SK-N-SH treated with all-trans-retinoic acid at 6 μM for 48 hours (cell line): ENCODE measurements around the gene EMX2.

Experiments used
- ATAC-seq: fragments of 200-7000 bp; cut with Tn5 transposase; 3 replicates; pipeline ENCODE4 v1.9.1; 2020; ENCODE audit warnings: mild to moderate bottlenecking, moderate library complexity
- ARNTL ChIP-seq: fragments of 450-650 bp; formaldehyde crosslinking; IDR thresholded peaks from 2 replicates; pipeline ENCODE4 v1.5.0; 2020; ENCODE audit warnings: low read depth, mild to moderate bottlenecking, moderate library complexity, borderline replicate concordance
- BACH2 ChIP-seq: fragments of 250-450 bp; sonication (Bioruptor Pico); IDR thresholded peaks from 2 replicates; pipeline ENCODE4 v1.9.0; 2021; ENCODE audit warnings: mild to moderate bottlenecking, borderline replicate concordance
- CREB5 ChIP-seq: fragments of 250-450 bp; sonication (Bioruptor Pico); IDR thresholded peaks from 2 replicates; pipeline ENCODE4 v1.5.1; 2020; ENCODE audit warnings: low read depth, mild to moderate bottlenecking, moderate library complexity
- CSDC2 ChIP-seq: fragments of 250-450 bp; sonication (Bioruptor Pico); IDR thresholded peaks from 2 replicates; pipeline ENCODE4 v1.5.0; 2020; ENCODE audit warnings: mild to moderate bottlenecking, moderate library complexity
- CSRNP3 ChIP-seq: fragments of 250-450 bp; sonication (Bioruptor Pico); IDR thresholded peaks from 2 replicates; pipeline ENCODE4 v1.5.1; 2021; ENCODE audit warnings: mild to moderate bottlenecking, moderate library complexity
- ESRRG ChIP-seq: fragments of 250-450 bp; sonication (Bioruptor Pico); IDR thresholded peaks from 2 replicates; pipeline ENCODE4 v1.6.1; 2021; ENCODE audit warnings: mild to moderate bottlenecking
- GLIS3 ChIP-seq: fragments of 250-450 bp; sonication (Bioruptor Pico); IDR thresholded peaks from 2 replicates; pipeline ENCODE4 v1.5.0; 2020; ENCODE audit warnings: mild to moderate bottlenecking, moderate library complexity
- ISL1 ChIP-seq: fragments of 250-450 bp; sonication (Bioruptor Pico); IDR thresholded peaks from 2 replicates; pipeline ENCODE4 v2.1.2; 2022; ENCODE audit warnings: mild to moderate bottlenecking, moderate library complexity
- OSR1 ChIP-seq: fragments of 250-450 bp; sonication (Bioruptor Pico); IDR thresholded peaks from 2 replicates; pipeline ENCODE4 v1.8.0; 2022; ENCODE audit warnings: moderate library complexity, mild to moderate bottlenecking, inconsistent platforms
- PATZ1 ChIP-seq: fragments of 250-450 bp; sonication (Bioruptor Pico); IDR thresholded peaks from 2 replicates; pipeline ENCODE4 v1.8.0; 2020; ENCODE audit warnings: mild to moderate bottlenecking, moderate library complexity, borderline replicate concordance
- POU6F1 ChIP-seq: fragments of 250-450 bp; sonication (Bioruptor Pico); IDR thresholded peaks from 2 replicates; pipeline ENCODE4 v1.8.0; 2021; ENCODE audit warnings: low read depth, mild to moderate bottlenecking, moderate library complexity, borderline replicate concordance
- PPARA ChIP-seq: fragments of 250-450 bp; sonication (Bioruptor Pico); IDR thresholded peaks from 2 replicates; pipeline ENCODE4 v1.5.0; 2020; ENCODE audit warnings: mild to moderate bottlenecking, borderline replicate concordance
- RARB ChIP-seq: fragments of 250-450 bp; sonication (Bioruptor Pico); IDR thresholded peaks from 2 replicates; pipeline ENCODE4 v1.8.0; 2021; ENCODE audit warnings: mild to moderate bottlenecking, moderate library complexity
- SNAI2 ChIP-seq: fragments of 250-450 bp; sonication (Bioruptor Pico); IDR thresholded peaks from 2 replicates; pipeline ENCODE4 v1.5.0; 2020; ENCODE audit warnings: mild to moderate bottlenecking, moderate library complexity
- TCF4 ChIP-seq: fragments of 250-450 bp; sonication (Bioruptor Pico); IDR thresholded peaks from 2 replicates; pipeline ENCODE4 v1.8.0; 2021; ENCODE audit warnings: mild to moderate bottlenecking, moderate library complexity, borderline replicate concordance
- TOX ChIP-seq: fragments of 250-450 bp; sonication (Bioruptor Pico); IDR thresholded peaks from 2 replicates; pipeline ENCODE4 v1.8.0; 2021; ENCODE audit warnings: mild to moderate bottlenecking, moderate library complexity, borderline replicate concordance
- TSHZ2 ChIP-seq: fragments of 250-450 bp; sonication (Bioruptor Pico); IDR thresholded peaks from 2 replicates; pipeline ENCODE4 v1.5.0; 2020; ENCODE audit warnings: mild to moderate bottlenecking, moderate library complexity
- ZC3H10 ChIP-seq: fragments of 250-450 bp; sonication (Bioruptor Pico); IDR thresholded peaks from 2 replicates; pipeline ENCODE4 v1.5.1; 2021; ENCODE audit warnings: mild to moderate bottlenecking, moderate library complexity
- ZFP3 ChIP-seq: fragments of 250-450 bp; sonication (Bioruptor Pico); IDR thresholded peaks from 2 replicates; pipeline ENCODE4 v1.5.0; 2020; ENCODE audit warnings: mild to moderate bottlenecking, moderate library complexity
- ZNF565 ChIP-seq: fragments of 450-650 bp; formaldehyde crosslinking; conservative IDR thresholded peaks from 2 replicates; pipeline ENCODE4 v1.5.0; 2020; ENCODE audit warnings: low read depth, mild to moderate bottlenecking, moderate library complexity
- ZNF70 ChIP-seq: fragments of 450-650 bp; formaldehyde crosslinking; IDR thresholded peaks from 2 replicates; pipeline ENCODE4 v1.5.0; 2020; ENCODE audit warnings: mild to moderate bottlenecking, moderate library complexity
- ZNF8 ChIP-seq: fragments of 450-650 bp; formaldehyde crosslinking; IDR thresholded peaks from 2 replicates; pipeline ENCODE4 v1.5.0; 2020; ENCODE audit warnings: mild to moderate bottlenecking, moderate library complexity

Gene EMX2

GRCh38 chr10:117555017-117555416 is 12.5 kb downstream of the EMX2 start:
- ATAC-seq = no peak
- TF ChIP-seq ZNF565 (CRISPR knock-in tag) (no peak), ZNF70 (CRISPR knock-in tag) (no peak), CSDC2 (CRISPR knock-in tag) (no peak), TSHZ2 (CRISPR knock-in tag) (no peak), GLIS3 (CRISPR knock-in tag) (no peak), RARB (CRISPR knock-in tag) (no peak), TCF4 (CRISPR knock-in tag) (no peak), POU6F1 (CRISPR knock-in tag) (no peak), ZFP3 (CRISPR knock-in tag) (no peak), ZNF8 (CRISPR knock-in tag) (no peak), ESRRG (CRISPR knock-in tag) (no peak), BACH2 (CRISPR knock-in tag) (no peak), SNAI2 (CRISPR knock-in tag) (no peak), ISL1 (CRISPR knock-in tag) (no peak), PATZ1 (no peak), CSRNP3 (CRISPR knock-in tag) (no peak)

- no peak for ATAC-seq
- TF ChIP-seq ZC3H10 (CRISPR knock-in tag) (no peak), RARB (CRISPR knock-in tag) (no peak), TSHZ2 (CRISPR knock-in tag) (no peak), PPARA (CRISPR knock-in tag) (no peak), OSR1 (CRISPR knock-in tag) (no peak), CSRNP3 (CRISPR knock-in tag) (no peak), BACH2 (CRISPR knock-in tag) (no peak), ESRRG (CRISPR knock-in tag) (no peak), ISL1 (CRISPR knock-in tag) (no peak), ZFP3 (CRISPR knock-in tag) (no peak), PATZ1 (no peak), CREB5 (CRISPR knock-in tag) (no peak), ZNF565 (CRISPR knock-in tag) (no peak), SNAI2 (CRISPR knock-in tag) (no peak), ZNF8 (CRISPR knock-in tag) (no peak), ZNF70 (CRISPR knock-in tag) (no peak), GLIS3 (CRISPR knock-in tag) (no peak), TCF4 (CRISPR knock-in tag) (no peak), ARNTL (CRISPR knock-in tag) (no peak), TOX (CRISPR knock-in tag) (no peak)
Observed at GRCh38 chr10:117555863-117556262, 13.3 kb downstream of the EMX2 start.
